Panc1 (cell line): ENCODE measurements around the gene DCAF5. TPM values are rescaled to one million over a fixed set of nuclear protein-coding genes. Genes with fewer than 3 reads are reported as not detected.
A peak's percentile ranks its signal among the peaks of the same experiment; 100 is the strongest.

Source experiments
- ATAC-seq: fragments of 200-7000 bp; cut with Tn5 transposase; 2 replicates; pipeline ENCODE4 v1.9.1; 2020; ENCODE audit warnings: mild to moderate bottlenecking, moderate library complexity
- BruUV-seq: library from RNA; stranded (reverse); fragments of 400-500 nt; replicated peaks from 2 replicates; lab custom pipeline; 2021; lab: Mats Ljungman, UMichigan
- CTCF ChIA-PET: fragments of 300-600 bp; sonication (Branson Sonifier 250); formaldehyde crosslinking; loops from one replicate; lab custom pipeline; 2022; ENCODE audit warnings: antibody characterized with exemption; lab: Charles Lee
- POLR2A ChIA-PET: fragments of 300-600 bp; sonication (Branson Sonifier 250); formaldehyde crosslinking; loops from one replicate; lab custom pipeline; 2022; ENCODE audit warnings: antibody characterized with exemption; lab: Charles Lee
- DNase-seq: peaks from one replicate; pipeline ENCODE4 v3.0.0-alpha.2; 2010; ENCODE audit warnings: low read depth, low spot score
- H3K27ac ChIP-seq: 2 replicates; pipeline ENCODE4 v1.5.1; 2011; ENCODE audit warnings: mild to moderate bottlenecking, low read length, inconsistent platforms
- H3K27me3 ChIP-seq: fragments of 200-500 bp; sonication (Bioruptor generic); 2 replicates; pipeline ENCODE4 v1.6.0; 2014; ENCODE audit warnings: low read length, inconsistent platforms; ENCODE audit not compliant: control insufficient read depth, insufficient read depth
- H3K36me3 ChIP-seq: fragments of 200-500 bp; sonication (Bioruptor generic); 2 replicates; pipeline ENCODE4 v1.5.1; 2014; ENCODE audit warnings: inconsistent platforms, mild to moderate bottlenecking, low read length, moderate library complexity; ENCODE audit not compliant: control insufficient read depth, insufficient read depth
- H3K4me1 ChIP-seq: 2 replicates; pipeline ENCODE4 v1.5.1; 2011; ENCODE audit warnings: inconsistent platforms, mild to moderate bottlenecking, low read length, moderate library complexity; ENCODE audit not compliant: control insufficient read depth, insufficient read depth
- H3K4me3 ChIP-seq, 2 experiments: 2 replicates each; pipeline ENCODE4 v1.5.1; 2011 to 2012; ENCODE audit warnings: low read depth in 2 of 2, low read length in 2 of 2, mild to moderate bottlenecking in 2 of 2, inconsistent platforms in 1 of 2, moderate library complexity in 1 of 2
- H3K9me3 ChIP-seq: fragments of 200-500 bp; sonication (Bioruptor generic); 2 replicates; pipeline ENCODE4 v1.5.1; 2014; ENCODE audit warnings: low read depth, mild to moderate bottlenecking, inconsistent platforms, low read length, moderate library complexity; ENCODE audit not compliant: control insufficient read depth, insufficient read depth
- CTCF ChIP-seq: fragments of 450-650 bp; IDR thresholded peaks from 2 replicates; pipeline ENCODE4 v1.5.1; 2017; ENCODE audit warnings: mild to moderate bottlenecking
- POLR2AphosphoS5 ChIP-seq: IDR thresholded peaks from 2 replicates; pipeline ENCODE4 v1.6.1; 2012; ENCODE audit warnings: mild to moderate bottlenecking, low read depth, low read length, moderate library complexity
- REST ChIP-seq, 2 experiments: IDR thresholded peaks; 2 replicates each; pipeline ENCODE4 v1.6.1; 2011 to 2012; ENCODE audit warnings: low read depth in 2 of 2, control low read depth in 1 of 2, low read length in 1 of 2, mild to moderate bottlenecking in 1 of 2, moderate library complexity in 1 of 2; ENCODE audit not compliant: insufficient read depth in 1 of 2
- SIN3A ChIP-seq: IDR thresholded peaks from 2 replicates; pipeline ENCODE4 v1.6.1; 2012; ENCODE audit warnings: low read depth, mild to moderate bottlenecking, low read length, moderate library complexity, borderline replicate concordance; ENCODE audit not compliant: insufficient read depth
- TCF7L2 ChIP-seq: IDR thresholded peaks from 2 replicates; pipeline ENCODE4 v1.6.1; 2011; ENCODE audit warnings: mild to moderate bottlenecking, low read depth, low read length, inconsistent platforms
- in situ Hi-C: cut with HindIII; loops from 2 replicates; pipeline ENCODE4 v1.10.0; 2016; ENCODE audit warnings: low sequenced_read_pairs, low pct_unique_long_range_greater_than_20kb
- intact Hi-C: fragments of 100-400 bp; cut with micrococcal nuclease; formaldehyde crosslinking; loops from one replicate; pipeline ENCODE4 v1.10.0; 2022; ENCODE audit not compliant: unreplicated experiment
- total RNA-seq: library from RNA; stranded (reverse); gene quantifications from one replicate; pipeline ENCODE4 v1.2.1, GENCODE V29; 2021; ENCODE audit not compliant: unreplicated experiment

Gene DCAF5
- total RNA-seq, 1 experiment from 2014 or later, result 27.6 TPM

- H3K36me3 ChIP-seq, result peaks cover 3% of the 10 kb centered on the region; the same call in 1 of the 2 replicates
- TF ChIP-seq POLR2AphosphoS5 (no peak), CTCF (peak; percentile 19)
- no peaks in the 10 kb centered on the region for H3K27me3 ChIP-seq
- DNase-seq (no peak), ATAC-seq (no peak)
- intact Hi-C loops, result no loop called here
- peaks cover 19% of the 10 kb centered on the region for H3K4me1 ChIP-seq
- BruUV-seq, result no TSS peak
- in situ Hi-C loops, result no loop called here
- H3K4me3 ChIP-seq, result no peak overlapping the region
- ChIA-PET POLR2A (no interaction called here), CTCF (no interaction called here)
- no peak overlapping the region for H3K27ac ChIP-seq
- no peaks in the 10 kb centered on the region for H3K9me3 ChIP-seq
Measured at GRCh38 chr14:69154779-69155178, 1.9 kb upstream of the DCAF5 start.

DNA sequence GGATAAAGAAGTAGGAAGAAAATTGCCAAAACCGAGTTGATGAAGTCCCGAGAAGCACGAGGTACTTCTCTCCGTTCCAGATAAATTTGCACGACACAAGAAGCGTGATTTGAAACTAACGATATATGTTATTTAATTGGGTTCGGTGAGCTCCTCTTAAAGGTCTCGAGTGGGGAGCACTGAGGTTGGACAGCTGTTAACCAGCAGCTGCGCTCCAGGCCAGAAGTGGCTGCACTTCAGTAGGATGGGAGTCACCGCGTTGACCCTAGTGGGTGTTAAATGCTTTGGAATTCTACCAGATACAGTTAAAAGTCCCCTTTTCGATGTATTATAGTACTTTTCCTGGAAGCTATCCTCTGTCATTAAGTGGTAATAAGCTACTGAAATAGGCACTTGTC, 953 bp upstream of the DCAF5 start:
- CTCF ChIA-PET, result no interaction called here
- peaks cover 25% of the 10 kb centered on the region for H3K4me1 ChIP-seq
- DNase-seq (no peak), ATAC-seq (no peak)
- TF ChIP-seq TCF7L2 (no peak), SIN3A (no peak), POLR2AphosphoS5 (no peak), CTCF (no peak), REST (IDR thresholded peaks at IDR 0.05; ENCODE audit: insufficient read depth in 1 of 2, low read depth in 2 of 2, low read length in 1 of 2) (no peak)
- in situ Hi-C loops (no loop called here), intact Hi-C loops (no loop called here)
- peak overlapping the region; percentile 81 for H3K27ac ChIP-seq
- H3K27me3 ChIP-seq, result no peaks in the 10 kb centered on the region
- peak overlapping the region; percentile 66 to 82 for H3K4me3 ChIP-seq
- peaks cover 3% of the 10 kb centered on the region; the same call in 1 of the 2 replicates for H3K36me3 ChIP-seq
- no peaks in the 10 kb centered on the region for H3K9me3 ChIP-seq
- BruUV-seq, result no TSS peak
- POLR2A ChIA-PET, result no interaction called here
